LNCAP (cell line): ENCODE measurements around the gene ESR1.

Source experiments
- CTCF ChIP-seq: fragments of 450-650 bp; IDR thresholded peaks from 2 replicates; pipeline ENCODE4 v1.5.1; 2017; ENCODE audit warnings: mild to moderate bottlenecking

Gene ESR1

GRCh38 chr6:151772446-151772845 lies 35.0 kb upstream of the ESR1 start:
- TF ChIP-seq CTCF: no peak

- TF ChIP-seq CTCF: no peak
These were observed 34.1 kb upstream of the ESR1 start for GRCh38 chr6:151773382-151773781.

- TF ChIP-seq CTCF: no peak
These were observed 24.9 kb upstream of the ESR1 start for GRCh38 chr6:151782560-151782959.

- no peak for TF ChIP-seq CTCF
These were observed 23.8 kb upstream of the ESR1 start for GRCh38 chr6:151783692-151784091.

- TF ChIP-seq CTCF: no peak
These were observed 22.9 kb upstream of the ESR1 start for GRCh38 chr6:151784441-151785214.

GRCh38 chr6:151796842-151797530 lies 10.5 kb upstream of the ESR1 start:
- TF ChIP-seq CTCF: no peak

GRCh38 chr6:151803743-151804142 lies 3.7 kb upstream of the ESR1 start:
- no peak for TF ChIP-seq CTCF
